Measurements from ENCODE around the gene CALHM6. TPM values are rescaled to one million over a fixed set of nuclear protein-coding genes. Genes with fewer than 3 reads are reported as not detected.

Gene CALHM6
- total RNA-seq, 1 donor from 2014 or later = 0.99 TPM

DNA sequence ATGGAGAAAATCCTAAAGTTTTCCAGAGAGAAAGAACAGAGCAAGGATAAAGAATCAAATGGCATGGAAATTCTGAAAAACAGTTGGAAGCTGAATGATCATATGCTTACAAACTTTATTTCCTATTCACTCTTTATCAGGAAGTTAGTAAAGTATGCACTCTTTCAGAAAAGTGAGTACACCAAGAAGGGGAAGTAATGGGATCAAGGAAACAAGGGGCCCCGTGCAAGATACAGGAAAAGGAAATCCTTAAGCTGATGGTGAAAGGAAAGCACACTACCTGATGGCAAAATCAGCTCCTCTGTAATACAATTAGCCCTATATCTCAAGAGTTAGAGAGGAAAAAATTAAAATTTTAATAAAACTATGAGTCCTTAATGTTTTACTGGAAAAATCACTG is 14.0 kb downstream of the CALHM6 start:
- Mint-ChIP-seq H3K27me3 (no peaks in the 10 kb centered on the region), H3K27ac (no peak overlapping the region), H3K36me3 (no peaks in the 10 kb centered on the region), H3K4me1 (ENCODE audit: unreplicated experiment) (peaks cover 20% of the 10 kb centered on the region), H3K4me3 (no peak overlapping the region), H3K9me3 (peaks cover 5% of the 10 kb centered on the region)
- TF ChIP-seq, protein P1, sequence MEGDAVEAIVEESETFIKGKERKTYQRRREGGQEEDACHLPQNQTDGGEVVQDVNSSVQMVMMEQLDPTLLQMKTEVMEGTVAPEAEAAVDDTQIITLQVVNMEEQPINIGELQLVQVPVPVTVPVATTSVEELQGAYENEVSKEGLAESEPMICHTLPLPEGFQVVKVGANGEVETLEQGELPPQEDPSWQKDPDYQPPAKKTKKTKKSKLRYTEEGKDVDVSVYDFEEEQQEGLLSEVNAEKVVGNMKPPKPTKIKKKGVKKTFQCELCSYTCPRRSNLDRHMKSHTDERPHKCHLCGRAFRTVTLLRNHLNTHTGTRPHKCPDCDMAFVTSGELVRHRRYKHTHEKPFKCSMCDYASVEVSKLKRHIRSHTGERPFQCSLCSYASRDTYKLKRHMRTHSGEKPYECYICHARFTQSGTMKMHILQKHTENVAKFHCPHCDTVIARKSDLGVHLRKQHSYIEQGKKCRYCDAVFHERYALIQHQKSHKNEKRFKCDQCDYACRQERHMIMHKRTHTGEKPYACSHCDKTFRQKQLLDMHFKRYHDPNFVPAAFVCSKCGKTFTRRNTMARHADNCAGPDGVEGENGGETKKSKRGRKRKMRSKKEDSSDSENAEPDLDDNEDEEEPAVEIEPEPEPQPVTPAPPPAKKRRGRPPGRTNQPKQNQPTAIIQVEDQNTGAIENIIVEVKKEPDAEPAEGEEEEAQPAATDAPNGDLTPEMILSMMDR (conservative IDR thresholded peaks at IDR 0.05) = no peak
- DNase-seq (ENCODE audit: extremely low spot score, unreplicated experiment) = no peak

DNA sequence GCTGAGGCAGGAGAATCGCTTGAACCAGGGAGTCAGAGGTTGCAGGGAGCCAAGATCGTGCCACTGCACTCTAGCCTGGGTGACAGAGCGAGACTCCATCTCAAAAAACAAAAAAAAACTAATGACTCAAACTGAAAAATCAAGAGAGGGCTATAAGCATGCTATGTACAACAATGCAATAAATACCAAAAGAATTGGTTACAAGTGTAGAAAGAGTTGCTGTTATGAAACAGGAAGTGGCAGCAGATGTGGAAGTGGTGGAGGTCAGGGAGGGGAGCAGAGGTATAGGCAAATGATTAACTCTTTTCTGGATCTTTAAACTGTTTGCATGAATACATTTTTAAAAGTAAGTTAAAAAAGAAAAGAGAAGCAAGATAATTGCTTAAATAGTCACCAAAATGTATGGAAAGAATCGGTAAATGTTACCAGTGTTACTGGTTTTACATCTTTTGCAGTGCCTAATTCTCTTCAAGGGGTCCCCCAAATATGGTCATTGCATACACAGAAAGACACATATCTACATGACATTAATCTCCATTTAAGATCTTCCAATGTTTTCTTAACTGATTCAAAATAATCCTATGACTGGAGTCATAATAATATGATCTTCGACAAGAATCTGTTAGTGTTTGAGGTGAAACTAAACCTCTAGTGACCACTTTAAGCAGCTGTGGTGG is 15.0 kb downstream of the CALHM6 start:
- DNase-seq (ENCODE audit: extremely low spot score, unreplicated experiment) = no peak
- peaks cover 5% of the 10 kb centered on the region for H3K9me3 Mint-ChIP-seq
- TF ChIP-seq, protein P1 (conservative IDR thresholded peaks at IDR 0.05) = no peak
- no peak overlapping the region for H3K4me3 Mint-ChIP-seq
- no peaks in the 10 kb centered on the region for H3K36me3 Mint-ChIP-seq
- H3K27ac Mint-ChIP-seq = no peak overlapping the region
- H3K27me3 Mint-ChIP-seq = no peaks in the 10 kb centered on the region
- H3K4me1 Mint-ChIP-seq (ENCODE audit: unreplicated experiment) = peaks cover 19% of the 10 kb centered on the region

DNA sequence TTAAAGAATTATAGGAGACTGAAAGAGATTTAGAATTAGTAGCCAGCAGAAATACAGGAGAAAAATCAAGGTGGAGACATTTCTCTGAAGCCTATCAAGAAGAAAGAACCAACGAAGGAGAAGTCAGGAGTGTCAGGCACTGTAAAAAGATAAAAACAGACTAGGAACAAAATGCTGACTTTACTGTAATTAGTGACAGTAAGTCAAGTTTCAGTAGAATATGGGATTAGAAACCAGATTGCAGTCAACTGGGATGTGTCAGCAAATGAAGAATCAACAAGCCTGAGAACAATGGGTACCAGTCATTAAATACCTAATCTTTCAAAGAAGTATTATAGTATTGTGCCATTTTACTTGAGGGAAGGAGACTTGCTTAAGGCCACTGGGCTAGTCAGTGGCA is 21.6 kb downstream of the CALHM6 start:
- TF ChIP-seq, protein P1 (conservative IDR thresholded peaks at IDR 0.05) = no peak
- peaks cover 12% of the 10 kb centered on the region for H3K4me1 Mint-ChIP-seq (ENCODE audit: unreplicated experiment)
- H3K36me3 Mint-ChIP-seq = no peaks in the 10 kb centered on the region
- peaks cover 6% of the 10 kb centered on the region for H3K27me3 Mint-ChIP-seq
- no peak for DNase-seq (ENCODE audit: extremely low spot score, unreplicated experiment)
- H3K27ac Mint-ChIP-seq = no peak overlapping the region
- H3K9me3 Mint-ChIP-seq = peaks cover 14% of the 10 kb centered on the region
- no peak overlapping the region for H3K4me3 Mint-ChIP-seq

DNA sequence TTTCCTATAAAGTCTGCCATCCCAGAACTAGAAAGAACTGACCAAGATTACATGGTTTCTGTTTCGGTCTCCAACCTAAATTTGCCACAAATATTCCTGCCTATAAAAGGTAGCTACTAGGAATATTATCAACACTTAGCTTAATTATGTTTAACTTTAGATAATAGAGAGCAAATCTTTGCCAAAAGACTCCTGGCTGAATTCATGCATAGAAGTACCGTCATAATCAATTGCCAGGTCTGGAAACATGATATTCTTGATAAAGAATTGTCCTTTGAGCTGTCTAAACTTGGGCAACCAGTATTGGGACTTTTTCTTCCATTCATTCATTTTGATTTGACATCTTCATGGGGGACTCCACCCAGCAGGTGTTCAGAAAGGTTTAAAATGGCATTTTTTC is 22.4 kb downstream of the CALHM6 start:
- Mint-ChIP-seq H3K27ac (no peak overlapping the region), H3K36me3 (no peaks in the 10 kb centered on the region), H3K27me3 (peaks cover 10% of the 10 kb centered on the region), H3K4me1 (ENCODE audit: unreplicated experiment) (peaks cover 12% of the 10 kb centered on the region), H3K4me3 (peak overlapping the region; percentile 6), H3K9me3 (peaks cover 17% of the 10 kb centered on the region)
- no peak for DNase-seq (ENCODE audit: extremely low spot score, unreplicated experiment)
- TF ChIP-seq, protein P1 (conservative IDR thresholded peaks at IDR 0.05) = no peak

DNA sequence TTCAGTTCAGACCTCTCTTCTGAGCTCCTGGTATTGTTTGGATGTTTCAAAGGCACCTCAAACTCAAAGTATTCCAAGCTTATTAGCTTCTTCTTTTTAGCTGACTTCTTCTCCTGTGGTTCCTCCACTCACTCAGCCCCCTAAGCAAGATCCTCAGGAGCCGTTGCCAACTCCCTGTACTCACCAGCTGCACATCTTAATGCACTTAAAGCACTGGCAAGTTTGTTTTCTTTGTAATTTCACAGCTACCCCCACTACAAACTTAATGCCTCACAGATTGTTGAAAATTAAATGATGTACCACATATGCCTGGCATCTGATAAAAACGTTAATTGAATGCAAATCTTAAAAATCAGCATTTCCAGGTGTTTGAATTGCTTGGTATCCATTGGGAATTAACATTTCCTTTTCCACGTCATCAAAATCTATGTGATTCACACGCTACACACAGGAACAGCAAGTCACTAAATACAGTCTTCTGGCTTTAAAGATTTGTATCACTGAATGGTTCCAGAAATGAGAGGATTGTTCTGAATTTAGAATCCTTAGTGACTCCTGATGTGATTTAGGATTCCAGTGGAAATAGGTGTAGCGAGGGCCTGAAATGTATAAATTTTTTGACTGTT is 24.5 kb downstream of the CALHM6 start:
- Mint-ChIP-seq H3K27me3 (peaks cover 14% of the 10 kb centered on the region), H3K4me3 (no peak overlapping the region), H3K4me1 (ENCODE audit: unreplicated experiment) (peaks cover 12% of the 10 kb centered on the region), H3K27ac (no peak overlapping the region), H3K9me3 (peaks cover 17% of the 10 kb centered on the region), H3K36me3 (no peaks in the 10 kb centered on the region)
- no peak for DNase-seq (ENCODE audit: extremely low spot score, unreplicated experiment)
- TF ChIP-seq, protein P1 (conservative IDR thresholded peaks at IDR 0.05) = no peak

Data from type B pancreatic cell (in vitro differentiated cells).